Mammary epithelial cell (primary cell): ENCODE results near the gene SEC31A.

Experiments used
- CTCF ChIP-seq, 2 donors: IDR thresholded peaks in 1 of 2; conservative IDR thresholded peaks in 1 of 2; 2 replicates each; pipeline ENCODE4 v1.5.1; 2011 to 2012; ENCODE audit warnings: inconsistent platforms in 2 of 2, low read length in 2 of 2, mild to moderate bottlenecking in 2 of 2, control low read depth in 1 of 2, low read depth in 1 of 2; ENCODE audit not compliant: insufficient read depth in 1 of 2; ENCODE audit errors: extremely low read depth in 1 of 2
- EZH2 ChIP-seq: IDR thresholded peaks from 2 replicates; pipeline ENCODE4 v1.6.1; 2012; ENCODE audit warnings: low read length, inconsistent platforms, borderline replicate concordance

- TF ChIP-seq CTCF (conservative IDR thresholded peaks at IDR 0.05 in 1 of 2, IDR thresholded peaks at IDR 0.05 in 1 of 2; ENCODE audit: extremely low read depth in 1 of 2, insufficient read depth in 1 of 2, low read depth in 1 of 2, low read length in 2 of 2) (no peak), EZH2 (no peak)
Observed at GRCh38 chr4:82773057-82773456, 117.9 kb downstream of the SEC31A start.
